ENCODE data around the gene CDH16.

CDH16 gene

GRCh38 chr16:66930189-66930588 lies 11.5 kb upstream of the CDH16 start:
- no peak overlapping the region for H3K4me3 ChIP-seq (ENCODE audit: low read length in 2 of 2)
- H3K27me3 ChIP-seq (ENCODE audit: control insufficient read depth in 2 of 2, insufficient read depth in 2 of 2, low read length in 2 of 2): peaks cover 1% of the 10 kb centered on the region in 2 donors
- H3K4me1 ChIP-seq (ENCODE audit: control insufficient read depth in 2 of 2, insufficient read depth in 2 of 2, low read length in 2 of 2): peaks cover 15 to 21% of the 10 kb centered on the region in 2 donors
- peaks cover 4 to 15% of the 10 kb centered on the region in 2 donors for H3K36me3 ChIP-seq (ENCODE audit: control insufficient read depth in 2 of 2, insufficient read depth in 2 of 2, low read length in 2 of 2)
- no peak overlapping the region for H3K27ac ChIP-seq (ENCODE audit: low read depth in 2 of 2, low read length in 2 of 2)
- no peak overlapping the region for H3K9ac ChIP-seq (ENCODE audit: low read depth in 1 of 2, low read length in 2 of 2)
- no peaks in the 10 kb centered on the region for H3K9me3 ChIP-seq (ENCODE audit: control insufficient read depth in 2 of 2, low read length in 2 of 2)

GRCh38 chr16:66928702-66929388 lies 10.2 kb upstream of the CDH16 start:
- Histone ChIP-seq H3K9me3 (ENCODE audit: control insufficient read depth in 2 of 2, low read length in 2 of 2) (no peaks in the 10 kb centered on the region), H3K4me3 (ENCODE audit: low read length in 2 of 2) (no peak overlapping the region), H3K27me3 (ENCODE audit: control insufficient read depth in 2 of 2, insufficient read depth in 2 of 2, low read length in 2 of 2) (peaks cover 3 to 7% of the 10 kb centered on the region in 2 donors), H3K4me1 (ENCODE audit: control insufficient read depth in 2 of 2, insufficient read depth in 2 of 2, low read length in 2 of 2) (peaks cover 22 to 24% of the 10 kb centered on the region in 2 donors), H3K27ac (ENCODE audit: low read depth in 2 of 2, low read length in 2 of 2) (no peak overlapping the region), H3K9ac (ENCODE audit: low read depth in 1 of 2, low read length in 2 of 2) (no peak overlapping the region), H3K36me3 (ENCODE audit: control insufficient read depth in 2 of 2, insufficient read depth in 2 of 2, low read length in 2 of 2) (peaks cover 4 to 15% of the 10 kb centered on the region in 2 donors)

GRCh38 chr16:66927918-66928649 lies 9.4 kb upstream of the CDH16 start:
- Histone ChIP-seq H3K4me1 (ENCODE audit: control insufficient read depth in 2 of 2, insufficient read depth in 2 of 2, low read length in 2 of 2) (peaks cover 18 to 23% of the 10 kb centered on the region in 2 donors), H3K36me3 (ENCODE audit: control insufficient read depth in 2 of 2, insufficient read depth in 2 of 2, low read length in 2 of 2) (peaks cover 4 to 15% of the 10 kb centered on the region in 2 donors), H3K27ac (ENCODE audit: low read depth in 2 of 2, low read length in 2 of 2) (no peak overlapping the region), H3K27me3 (ENCODE audit: control insufficient read depth in 2 of 2, insufficient read depth in 2 of 2, low read length in 2 of 2) (peaks cover 3 to 14% of the 10 kb centered on the region in 2 donors), H3K4me3 (ENCODE audit: low read length in 2 of 2) (no peak overlapping the region), H3K9ac (ENCODE audit: low read depth in 1 of 2, low read length in 2 of 2) (no peak overlapping the region), H3K9me3 (ENCODE audit: control insufficient read depth in 2 of 2, low read length in 2 of 2) (no peaks in the 10 kb centered on the region)

- peaks cover 12 to 18% of the 10 kb centered on the region in 2 donors for H3K4me1 ChIP-seq (ENCODE audit: control insufficient read depth in 2 of 2, insufficient read depth in 2 of 2, low read length in 2 of 2)
- no peaks in the 10 kb centered on the region for H3K9me3 ChIP-seq (ENCODE audit: control insufficient read depth in 2 of 2, low read length in 2 of 2)
- no peak overlapping the region for H3K9ac ChIP-seq (ENCODE audit: low read depth in 1 of 2, low read length in 2 of 2)
- no peak overlapping the region for H3K4me3 ChIP-seq (ENCODE audit: low read length in 2 of 2)
- peaks cover 3 to 14% of the 10 kb centered on the region in 2 donors for H3K27me3 ChIP-seq (ENCODE audit: control insufficient read depth in 2 of 2, insufficient read depth in 2 of 2, low read length in 2 of 2)
- H3K36me3 ChIP-seq (ENCODE audit: control insufficient read depth in 2 of 2, insufficient read depth in 2 of 2, low read length in 2 of 2): peaks cover 0 to 7% of the 10 kb centered on the region in 2 donors
- no peak overlapping the region for H3K27ac ChIP-seq (ENCODE audit: low read depth in 2 of 2, low read length in 2 of 2)
These were observed 8.3 kb upstream of the CDH16 start for GRCh38 chr16:66926961-66927436.

- H3K4me3 ChIP-seq (ENCODE audit: low read length in 2 of 2): no peak overlapping the region
- no peaks in the 10 kb centered on the region for H3K9me3 ChIP-seq (ENCODE audit: control insufficient read depth in 2 of 2, low read length in 2 of 2)
- peaks cover 0 to 3% of the 10 kb centered on the region in 2 donors for H3K36me3 ChIP-seq (ENCODE audit: control insufficient read depth in 2 of 2, insufficient read depth in 2 of 2, low read length in 2 of 2)
- H3K27me3 ChIP-seq (ENCODE audit: control insufficient read depth in 2 of 2, insufficient read depth in 2 of 2, low read length in 2 of 2): peaks cover 3 to 14% of the 10 kb centered on the region in 2 donors
- H3K4me1 ChIP-seq (ENCODE audit: control insufficient read depth in 2 of 2, insufficient read depth in 2 of 2, low read length in 2 of 2): peaks cover 16 to 18% of the 10 kb centered on the region in 2 donors
- peak overlapping the region in 1 of 2 donors; percentile 43 for H3K27ac ChIP-seq (ENCODE audit: low read depth in 2 of 2, low read length in 2 of 2)
- no peak overlapping the region for H3K9ac ChIP-seq (ENCODE audit: low read depth in 1 of 2, low read length in 2 of 2)
These were observed 7.7 kb upstream of the CDH16 start for GRCh38 chr16:66926171-66926947.

GRCh38 chr16:66925322-66925840 lies 6.7 kb upstream of the CDH16 start, which contains the start of gene RRAD:
Gene RRAD, minus strand, starts transcription at chr16:66925535. Its CDS starts 356 bp downstream, at chr16:66925179.
- peak within 1 kb of the TSS; percentile 43 to 50 for H3K27ac ChIP-seq (ENCODE audit: low read depth in 2 of 2, low read length in 2 of 2)
- H3K9ac ChIP-seq (ENCODE audit: low read depth in 1 of 2, low read length in 2 of 2): peak within 1 kb of the TSS; percentile 24 to 61
- H3K27me3 ChIP-seq (ENCODE audit: control insufficient read depth in 2 of 2, insufficient read depth in 2 of 2, low read length in 2 of 2): peaks cover 3 to 14% of the 10 kb centered on the region in 2 donors
- peak within 1 kb of the TSS; percentile 48 to 57 for H3K4me3 ChIP-seq (ENCODE audit: low read length in 2 of 2)
- H3K4me1 ChIP-seq (ENCODE audit: control insufficient read depth in 2 of 2, insufficient read depth in 2 of 2, low read length in 2 of 2): peaks cover 16 to 18% of the 10 kb centered on the region in 2 donors
- H3K9me3 ChIP-seq (ENCODE audit: control insufficient read depth in 2 of 2, low read length in 2 of 2): no peaks in the 10 kb centered on the region
- peaks cover 0 to 3% of the 10 kb centered on the region in 2 donors for H3K36me3 ChIP-seq (ENCODE audit: control insufficient read depth in 2 of 2, insufficient read depth in 2 of 2, low read length in 2 of 2)

- Histone ChIP-seq H3K9me3 (ENCODE audit: control insufficient read depth in 2 of 2, low read length in 2 of 2) (no peaks in the 10 kb centered on the region), H3K27ac (ENCODE audit: low read depth in 2 of 2, low read length in 2 of 2) (peak overlapping the region; percentile 43 to 50), H3K4me1 (ENCODE audit: control insufficient read depth in 2 of 2, insufficient read depth in 2 of 2, low read length in 2 of 2) (peaks cover 16 to 18% of the 10 kb centered on the region in 2 donors), H3K27me3 (ENCODE audit: control insufficient read depth in 2 of 2, insufficient read depth in 2 of 2, low read length in 2 of 2) (peaks cover 3 to 14% of the 10 kb centered on the region in 2 donors), H3K9ac (ENCODE audit: low read depth in 1 of 2, low read length in 2 of 2) (peak overlapping the region; percentile 24 to 61), H3K36me3 (ENCODE audit: control insufficient read depth in 2 of 2, insufficient read depth in 2 of 2, low read length in 2 of 2) (no peaks in the 10 kb centered on the region), H3K4me3 (ENCODE audit: low read length in 2 of 2) (peak overlapping the region; percentile 48 to 57)
These were observed 6.0 kb upstream of the CDH16 start for GRCh38 chr16:66924527-66925321.

- H3K36me3 ChIP-seq (ENCODE audit: control insufficient read depth in 2 of 2, insufficient read depth in 2 of 2, low read length in 2 of 2): no peaks in the 10 kb centered on the region
- H3K9me3 ChIP-seq (ENCODE audit: control insufficient read depth in 2 of 2, low read length in 2 of 2): no peaks in the 10 kb centered on the region
- no peak overlapping the region for H3K27ac ChIP-seq (ENCODE audit: low read depth in 2 of 2, low read length in 2 of 2)
- peak overlapping the region in 1 of 2 donors; percentile 19 for H3K9ac ChIP-seq (ENCODE audit: low read depth in 1 of 2, low read length in 2 of 2)
- H3K27me3 ChIP-seq (ENCODE audit: control insufficient read depth in 2 of 2, insufficient read depth in 2 of 2, low read length in 2 of 2): peaks cover 3 to 14% of the 10 kb centered on the region in 2 donors
- peaks cover 16 to 19% of the 10 kb centered on the region in 2 donors for H3K4me1 ChIP-seq (ENCODE audit: control insufficient read depth in 2 of 2, insufficient read depth in 2 of 2, low read length in 2 of 2)
- H3K4me3 ChIP-seq (ENCODE audit: low read length in 2 of 2): no peak overlapping the region
These were observed 5.2 kb upstream of the CDH16 start for GRCh38 chr16:66923866-66924265.

GRCh38 chr16:66923247-66923731 lies 4.6 kb upstream of the CDH16 start:
- Histone ChIP-seq H3K36me3 (ENCODE audit: control insufficient read depth in 2 of 2, insufficient read depth in 2 of 2, low read length in 2 of 2) (no peaks in the 10 kb centered on the region), H3K9ac (ENCODE audit: low read depth in 1 of 2, low read length in 2 of 2) (no peak overlapping the region), H3K27ac (ENCODE audit: low read depth in 2 of 2, low read length in 2 of 2) (peak overlapping the region in 1 of 2 donors; percentile 16), H3K4me3 (ENCODE audit: low read length in 2 of 2) (no peak overlapping the region), H3K9me3 (ENCODE audit: control insufficient read depth in 2 of 2, low read length in 2 of 2) (no peaks in the 10 kb centered on the region), H3K4me1 (ENCODE audit: control insufficient read depth in 2 of 2, insufficient read depth in 2 of 2, low read length in 2 of 2) (peaks cover 16 to 19% of the 10 kb centered on the region in 2 donors), H3K27me3 (ENCODE audit: control insufficient read depth in 2 of 2, insufficient read depth in 2 of 2, low read length in 2 of 2) (peaks cover 3 to 14% of the 10 kb centered on the region in 2 donors)
